Measurements from ENCODE around the gene CA12. TPM values are rescaled to one million over a fixed set of nuclear protein-coding genes. Genes with fewer than 3 reads are reported as not detected.

CA12 gene
- total and polyA plus RNA-seq, 2 donors (not counting 1 experiment from before 2014, with no cell fraction given) = not detected

- no peaks in the 10 kb centered on the region for H3K79me2 ChIP-seq (ENCODE audit: control insufficient read depth, insufficient read depth, low read length)
- H3K4me3 ChIP-seq (ENCODE audit: control extremely low read depth in 1 of 5, extremely low read depth in 1 of 5, insufficient read depth in 1 of 5, low read depth in 2 of 5, low read length in 4 of 5) = no peak overlapping the region
- no peak overlapping the region for H3K27ac ChIP-seq (ENCODE audit: low read length in 2 of 2)
- TF ChIP-seq EZH2 (IDR thresholded peaks at IDR 0.05; ENCODE audit: borderline replicate concordance, insufficient read depth, low read depth, low read length, poor library complexity, severe bottlenecking) = no peak
- TF ChIP-seq CTCF (IDR thresholded peaks at IDR 0.05) = no peak
- no peak overlapping the region for H2AFZ ChIP-seq (ENCODE audit: insufficient read depth, low read depth, low read length, poor library complexity, severe bottlenecking)
- Mint-ChIP-seq H3K4me1 (no peaks in the 10 kb centered on the region), H3K27me3 (no peaks in the 10 kb centered on the region), H3K27ac (no peak overlapping the region), H3K4me3 (no peak overlapping the region), H3K9me3 (ENCODE audit: insufficient read depth) (no peaks in the 10 kb centered on the region)
- DNase-seq = no peak
- H3K4me1 ChIP-seq (ENCODE audit: control insufficient read depth in 2 of 2, insufficient read depth in 2 of 2, low read length in 2 of 2) = no peaks in the 10 kb centered on the region
- no peak overlapping the region for H3K9ac ChIP-seq (ENCODE audit: low read length)
- H3K4me2 ChIP-seq (replicated peaks; ENCODE audit: low read depth, low read length, poor library complexity, severe bottlenecking) = no peak overlapping the region
- no peaks in the 10 kb centered on the region for H3K9me3 ChIP-seq (ENCODE audit: control extremely low read depth in 1 of 3, control insufficient read depth in 2 of 3, insufficient read depth in 1 of 3, low read length in 2 of 3)
- H3K36me3 ChIP-seq (replicated peaks in 1 of 2; ENCODE audit: control extremely low read depth in 1 of 2, control insufficient read depth in 1 of 2, extremely low read depth in 1 of 2, insufficient read depth in 2 of 2, low read length in 1 of 2) = peaks cover 0 to 43% of the 10 kb centered on the region in 2 experiments
- intact Hi-C loops (cut with micrococcal nuclease) = no loop called here
- no peaks in the 10 kb centered on the region for H3K27me3 ChIP-seq (replicated peaks in 1 of 4; ENCODE audit: control extremely low read depth in 1 of 4, control insufficient read depth in 3 of 4, insufficient read depth in 4 of 4, low read length in 3 of 4)
- ATAC-seq (ENCODE audit: low read depth) = no peak
- ChIA-PET POLR2A (no interaction called here), CTCF (interaction anchor here (0.7 to 1.1 kb wide), 2 partner anchors 16 to 97 kb away, joined by 3 to 4 read pairs; no protein-coding TSS in a partner anchor)
- WGBS (ENCODE audit: insufficient coverage) = 100% methylated on average over 4 of the region's 5 CpGs
- no peaks in the 10 kb centered on the region for H4K20me1 ChIP-seq (ENCODE audit: control insufficient read depth, insufficient read depth, low read length, poor library complexity, severe bottlenecking)
Measured at GRCh38 chr15:63305260-63305659, 76.4 kb downstream of the CA12 start.

- H3K36me3 ChIP-seq (replicated peaks in 1 of 2; ENCODE audit: control extremely low read depth in 1 of 2, control insufficient read depth in 1 of 2, extremely low read depth in 1 of 2, insufficient read depth in 2 of 2, low read length in 1 of 2) = peaks cover 0 to 34% of the 10 kb centered on the region in 2 experiments
- no peaks in the 10 kb centered on the region for H3K27me3 ChIP-seq (replicated peaks in 1 of 4; ENCODE audit: control extremely low read depth in 1 of 4, control insufficient read depth in 3 of 4, insufficient read depth in 4 of 4, low read length in 3 of 4)
- ChIA-PET POLR2A (no interaction called here), CTCF (no interaction called here)
- no peaks in the 10 kb centered on the region for H3K79me2 ChIP-seq (ENCODE audit: control insufficient read depth, insufficient read depth, low read length)
- intact Hi-C loops (cut with micrococcal nuclease) = no loop called here
- ATAC-seq (ENCODE audit: low read depth) = no peak
- H3K9ac ChIP-seq (ENCODE audit: low read length) = no peak overlapping the region
- H3K9me3 ChIP-seq (ENCODE audit: control extremely low read depth in 1 of 3, control insufficient read depth in 2 of 3, insufficient read depth in 1 of 3, low read length in 2 of 3) = no peaks in the 10 kb centered on the region
- H3K4me2 ChIP-seq (replicated peaks; ENCODE audit: low read depth, low read length, poor library complexity, severe bottlenecking) = no peak overlapping the region
- H3K27me3 Mint-ChIP-seq = no peaks in the 10 kb centered on the region
- no peaks in the 10 kb centered on the region for H4K20me1 ChIP-seq (ENCODE audit: control insufficient read depth, insufficient read depth, low read length, poor library complexity, severe bottlenecking)
- H3K4me1 Mint-ChIP-seq = no peaks in the 10 kb centered on the region
- no peak overlapping the region for H3K27ac ChIP-seq (ENCODE audit: low read length in 2 of 2)
- H3K4me3 Mint-ChIP-seq = no peak overlapping the region
- no peak overlapping the region for H2AFZ ChIP-seq (ENCODE audit: insufficient read depth, low read depth, low read length, poor library complexity, severe bottlenecking)
- no peak overlapping the region for H3K27ac Mint-ChIP-seq
- H3K9me3 Mint-ChIP-seq (ENCODE audit: insufficient read depth) = no peaks in the 10 kb centered on the region
- WGBS (ENCODE audit: insufficient coverage) = 100% methylated on average over 1 of the region's 1 CpG
- H3K4me3 ChIP-seq (ENCODE audit: control extremely low read depth in 1 of 5, extremely low read depth in 1 of 5, insufficient read depth in 1 of 5, low read depth in 2 of 5, low read length in 4 of 5) = no peak overlapping the region
- no peaks in the 10 kb centered on the region for H3K4me1 ChIP-seq (ENCODE audit: control insufficient read depth in 2 of 2, insufficient read depth in 2 of 2, low read length in 2 of 2)
- DNase-seq = no peak
- no peak for TF ChIP-seq CTCF (IDR thresholded peaks at IDR 0.05)
- no peak for TF ChIP-seq EZH2 (IDR thresholded peaks at IDR 0.05; ENCODE audit: borderline replicate concordance, insufficient read depth, low read depth, low read length, poor library complexity, severe bottlenecking)
Measured at GRCh38 chr15:63301088-63301487, 80.6 kb downstream of the CA12 start.
